GM21447 (cell line): ENCODE results near the gene SLC17A7.
"Not testable (repeated sequence)": the region's sequence is repeated elsewhere in the genome, so short reads cannot be mapped to it uniquely, and the experiment has no call there.

Experiments used
- ATAC-seq: cut with Tn5 transposase; IDR thresholded peaks from one replicate; pipeline ENCODE4 v1.9.1; 2021; ENCODE audit not compliant: unreplicated experiment

SLC17A7 gene

GRCh38 chr19:49470615-49470978, 29.3 kb upstream of the SLC17A7 start:
- ATAC-seq = no peak

GRCh38 chr19:49469828-49470614, 28.7 kb upstream of the SLC17A7 start:
- no peak for ATAC-seq

- no peak for ATAC-seq
Measured at GRCh38 chr19:49468746-49469447, 27.6 kb upstream of the SLC17A7 start.

GRCh38 chr19:49468199-49468598, 26.9 kb upstream of the SLC17A7 start:
- no peak for ATAC-seq

GRCh38 chr19:49465371-49465770, 24.0 kb upstream of the SLC17A7 start:
- ATAC-seq = no peak

- no peak for ATAC-seq
Measured at GRCh38 chr19:49463960-49464740, 22.8 kb upstream of the SLC17A7 start.

GRCh38 chr19:49462492-49462891, 21.2 kb upstream of the SLC17A7 start:
- ATAC-seq = no peak

GRCh38 chr19:49461656-49462055, 20.3 kb upstream of the SLC17A7 start:
- no peak for ATAC-seq

GRCh38 chr19:49461130-49461529, 19.8 kb upstream of the SLC17A7 start:
- ATAC-seq = not testable (repeated sequence)

GRCh38 chr19:49459388-49459787, 18.1 kb upstream of the SLC17A7 start:
- ATAC-seq = no peak

GRCh38 chr19:49458567-49458903, 17.2 kb upstream of the SLC17A7 start:
- no peak for ATAC-seq

- ATAC-seq = no peak
Measured at GRCh38 chr19:49456326-49456725, 15.0 kb upstream of the SLC17A7 start.

GRCh38 chr19:49455773-49456172, 14.4 kb upstream of the SLC17A7 start:
- ATAC-seq = no peak

GRCh38 chr19:49453757-49454240, 12.5 kb upstream of the SLC17A7 start:
- no peak for ATAC-seq

GRCh38 chr19:49453013-49453756, 11.9 kb upstream of the SLC17A7 start, which contains the start of gene ALDH16A1:
TSS of gene ALDH16A1 (plus strand) at chr19:49453225. CDS start at chr19:49453332, 107 bp downstream.
- ATAC-seq = peak; percentile 79

- peak; percentile 49 for ATAC-seq
Measured at GRCh38 chr19:49451430-49452181, 10.3 kb upstream of the SLC17A7 start, which contains the start of gene PIH1D1. TSS of gene PIH1D1 (minus strand) at chr19:49451814. CDS start at chr19:49451574, 240 bp downstream.

GRCh38 chr19:49450405-49450804, 9.1 kb upstream of the SLC17A7 start:
- ATAC-seq = no peak

- ATAC-seq = no peak
Measured at GRCh38 chr19:49448432-49448786, 7.1 kb upstream of the SLC17A7 start.

- ATAC-seq = no peak
Measured at GRCh38 chr19:49447485-49448431, 6.4 kb upstream of the SLC17A7 start.
